ENCODE results near the gene SHPK.

Gene SHPK, protein sequence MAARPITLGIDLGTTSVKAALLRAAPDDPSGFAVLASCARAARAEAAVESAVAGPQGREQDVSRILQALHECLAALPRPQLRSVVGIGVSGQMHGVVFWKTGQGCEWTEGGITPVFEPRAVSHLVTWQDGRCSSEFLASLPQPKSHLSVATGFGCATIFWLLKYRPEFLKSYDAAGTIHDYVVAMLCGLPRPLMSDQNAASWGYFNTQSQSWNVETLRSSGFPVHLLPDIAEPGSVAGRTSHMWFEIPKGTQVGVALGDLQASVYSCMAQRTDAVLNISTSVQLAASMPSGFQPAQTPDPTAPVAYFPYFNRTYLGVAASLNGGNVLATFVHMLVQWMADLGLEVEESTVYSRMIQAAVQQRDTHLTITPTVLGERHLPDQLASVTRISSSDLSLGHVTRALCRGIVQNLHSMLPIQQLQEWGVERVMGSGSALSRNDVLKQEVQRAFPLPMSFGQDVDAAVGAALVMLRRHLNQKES

GRCh38 chr17:3636154-3636907 is at the start of gene SHPK, which contains the start of gene CTNS:
Gene SHPK, minus strand, starts transcription at chr17:3636250. Its CDS starts 31 bp downstream, at chr17:3636219.
Gene CTNS, plus strand, starts transcription at chr17:3636760. Its CDS starts 3,447 bp downstream, at chr17:3640207.
- peak; percentile 98 for DNase-seq (ENCODE audit: low read depth)

DNA sequence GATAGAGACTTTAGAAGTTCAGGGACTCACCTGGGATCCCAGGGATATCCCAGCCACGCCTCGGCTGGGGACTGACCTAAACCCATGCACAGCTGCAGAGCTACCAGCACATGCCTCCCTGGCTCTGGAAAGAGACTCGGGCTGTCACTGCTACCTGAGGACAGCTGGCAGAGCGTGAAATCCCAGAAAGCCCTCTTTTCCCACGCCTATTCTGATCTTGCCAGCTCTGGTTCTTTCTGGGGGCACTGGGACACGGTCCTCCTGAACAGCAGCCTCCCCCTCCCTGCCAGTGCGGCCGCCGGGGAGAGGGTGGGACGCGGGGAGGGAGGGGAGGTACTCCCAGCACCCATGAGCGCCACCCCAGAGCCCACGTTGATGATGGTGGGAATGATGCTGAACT is 49.1 kb upstream of the SHPK start:
- DNase-seq (ENCODE audit: low read depth), result no peak

DNA sequence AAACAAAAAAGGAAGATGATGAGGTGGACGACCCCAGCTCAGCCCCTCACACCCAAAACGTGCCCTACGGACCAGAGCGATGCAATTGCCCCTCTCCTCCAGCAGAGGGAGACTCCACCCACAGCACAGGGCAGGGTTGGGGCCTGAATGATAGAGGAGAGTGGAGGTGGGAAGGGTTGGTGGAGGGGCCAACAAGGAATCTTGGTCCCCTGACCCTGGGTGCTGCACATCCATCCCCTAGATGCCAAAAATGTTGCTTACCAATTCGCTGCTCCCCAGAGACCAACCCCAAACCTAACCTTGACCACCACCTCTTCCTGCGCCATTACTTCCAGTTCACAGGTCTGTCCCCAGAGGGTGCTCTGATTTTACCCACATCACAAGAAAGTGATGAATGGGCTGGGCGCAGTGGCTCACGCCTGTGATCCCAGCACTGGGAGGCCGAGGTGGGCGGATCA is 47.0 kb upstream of the SHPK start:
- DNase-seq (ENCODE audit: low read depth), result peak; percentile 39

DNA sequence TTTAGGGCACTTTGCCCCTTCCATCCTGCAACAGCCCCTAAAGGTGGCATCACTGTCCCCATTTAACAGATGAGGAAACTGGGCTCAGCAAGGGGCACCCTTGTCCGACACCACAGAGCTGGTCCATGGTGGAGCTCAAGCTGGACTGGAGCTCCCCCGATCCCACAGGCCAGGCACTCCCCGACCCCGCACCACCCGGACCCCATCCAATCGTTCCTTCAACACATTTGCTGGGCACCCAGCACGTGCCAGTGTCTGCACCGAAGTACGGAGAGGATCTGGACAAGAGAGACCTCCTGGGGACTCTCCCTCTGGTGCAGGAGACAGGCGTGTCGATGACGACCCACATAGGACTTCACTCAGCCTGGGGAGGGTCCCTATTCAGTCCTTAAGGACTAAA is 46.0 kb upstream of the SHPK start:
- no peak for DNase-seq (ENCODE audit: low read depth)

- DNase-seq (ENCODE audit: low read depth), result no peak
Observed at GRCh38 chr17:3681565-3681964, 45.5 kb upstream of the SHPK start.

GRCh38 chr17:3681057-3681456 is 45.0 kb upstream of the SHPK start:
- DNase-seq (ENCODE audit: low read depth), result no peak

DNA sequence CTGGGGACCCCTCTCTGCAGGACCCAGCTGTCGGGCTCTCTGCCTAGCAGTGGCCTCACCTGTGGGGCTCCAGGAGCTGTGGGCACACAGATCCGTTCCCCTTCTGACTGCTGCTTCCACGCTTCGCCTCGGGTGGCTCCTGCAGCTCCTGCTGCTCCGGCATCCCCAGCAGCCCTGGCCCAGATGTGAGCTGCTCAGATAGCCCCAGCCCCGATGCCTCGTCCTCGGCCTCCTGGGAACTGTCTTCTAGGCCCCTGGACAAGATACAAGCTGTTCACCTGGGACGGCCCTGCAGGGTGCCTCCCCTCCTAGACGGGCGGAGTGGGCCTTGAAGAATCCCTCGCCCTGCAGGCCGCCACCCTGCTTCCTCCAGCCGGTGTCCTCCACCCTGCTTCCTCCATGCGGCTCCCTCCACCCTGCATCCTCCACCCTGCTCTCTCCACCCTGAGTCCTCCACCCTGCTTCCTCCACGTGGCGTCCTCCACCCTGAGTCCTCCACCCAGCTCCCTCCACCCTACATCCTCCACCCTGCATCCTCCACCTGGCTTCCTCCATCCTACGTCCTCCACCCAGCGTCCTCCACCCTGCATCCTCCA is 43.6 kb upstream of the SHPK start:
- no peak for DNase-seq (ENCODE audit: low read depth)

DNA sequence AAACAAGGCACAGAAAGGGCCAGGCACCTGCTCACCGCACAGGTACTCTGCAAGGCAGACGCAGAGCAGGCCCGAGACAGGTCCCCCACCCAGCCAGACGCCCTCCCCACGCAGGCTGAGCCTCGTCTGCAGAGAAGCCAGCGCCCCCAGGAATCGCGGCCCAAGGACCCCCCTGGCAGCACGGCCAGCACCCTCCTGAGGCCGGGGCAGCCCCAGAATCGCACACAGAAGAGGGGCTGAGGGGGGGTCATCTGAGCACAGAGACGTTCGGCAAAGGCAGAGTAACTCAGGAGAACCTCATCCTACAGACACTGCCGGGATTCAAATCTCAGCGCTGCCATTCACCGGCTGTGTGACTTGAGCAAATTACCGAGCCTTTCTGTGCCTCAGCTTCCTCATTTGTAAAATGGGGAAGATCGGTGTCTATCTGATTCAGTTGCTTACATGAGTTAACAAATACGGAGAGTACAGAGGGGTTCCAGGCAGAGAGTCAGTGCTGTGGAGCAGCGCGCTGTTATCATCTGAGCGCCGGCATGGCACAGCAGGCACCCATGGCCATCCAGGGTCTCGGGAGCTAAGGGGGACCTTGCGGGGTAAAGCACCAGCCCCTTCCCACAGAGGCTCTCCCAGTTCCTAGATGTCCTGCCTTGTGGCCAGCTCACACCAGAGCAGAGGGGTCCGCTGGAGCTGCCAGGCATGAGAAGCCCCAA is 42.9 kb upstream of the SHPK start:
- no peak for DNase-seq (ENCODE audit: low read depth)

GRCh38 chr17:3678095-3678820 is 42.2 kb upstream of the SHPK start:
- DNase-seq (ENCODE audit: low read depth), result no peak

- no peak for DNase-seq (ENCODE audit: low read depth)
Observed at GRCh38 chr17:3675886-3676285, 39.8 kb upstream of the SHPK start.

GRCh38 chr17:3672571-3672970 is 36.5 kb upstream of the SHPK start:
- no peak for DNase-seq (ENCODE audit: low read depth)

- DNase-seq (ENCODE audit: low read depth), result no peak
Observed at GRCh38 chr17:3669548-3669947, 33.5 kb upstream of the SHPK start.

GRCh38 chr17:3669085-3669347 is 33.0 kb upstream of the SHPK start:
- no peak for DNase-seq (ENCODE audit: low read depth)

DNA sequence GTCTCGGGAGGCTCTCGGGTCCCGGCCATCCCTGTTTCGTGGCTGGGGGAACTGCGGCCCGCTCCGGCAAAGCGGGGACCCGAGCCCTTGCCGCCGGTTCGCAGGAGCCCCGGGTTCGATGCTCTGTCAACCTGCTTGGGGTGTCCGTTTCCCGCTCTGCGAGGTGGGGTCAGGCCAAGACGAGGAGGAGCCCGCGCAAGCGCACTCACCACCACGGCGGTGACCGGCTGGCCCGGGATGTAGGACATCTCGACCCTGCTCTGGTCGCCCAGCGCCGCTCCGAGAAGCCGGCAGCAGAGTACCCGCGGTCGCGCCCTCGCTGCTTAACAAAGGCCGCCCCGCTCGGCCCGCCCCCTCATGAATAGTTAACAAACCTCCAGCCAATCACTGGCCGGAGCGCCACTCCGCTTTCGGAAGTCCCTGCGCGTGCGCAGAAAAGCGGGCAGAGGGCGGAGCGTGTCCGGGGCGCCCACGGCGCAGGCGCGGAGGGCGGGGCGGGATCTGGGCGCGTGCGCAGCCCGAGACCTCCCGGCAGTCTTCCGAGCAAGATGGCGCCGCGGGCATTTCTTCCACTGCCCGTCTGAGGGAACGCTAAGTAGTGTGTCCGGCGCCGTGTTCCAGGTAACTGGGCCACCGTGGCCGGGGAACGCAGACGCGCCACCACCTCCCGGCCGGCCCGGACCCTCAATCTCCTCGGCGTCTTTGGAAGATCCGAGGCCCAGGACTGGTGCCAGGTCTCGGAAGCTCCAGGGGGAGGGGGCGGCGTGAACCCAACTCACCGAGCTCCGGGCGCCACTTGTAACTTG is 32.4 kb upstream of the SHPK start, which contains the start of the genes EMC6 and TAX1BP3:
TSS of gene EMC6 (plus strand) at position 534 of the 806 bp plus-strand sequence. CDS start 335 bp downstream, outside the sequence.
TSS of gene TAX1BP3 (minus strand) at position 300 of the 806 bp plus-strand sequence. CDS start at position 248, 52 bp downstream.
- DNase-seq (ENCODE audit: low read depth), result peak; percentile 98

GRCh38 chr17:3667366-3668278 is 31.6 kb upstream of the SHPK start:
- DNase-seq (ENCODE audit: low read depth), result peak; percentile 96

GRCh38 chr17:3666516-3666915 is 30.5 kb upstream of the SHPK start:
- DNase-seq (ENCODE audit: low read depth), result no peak

DNA sequence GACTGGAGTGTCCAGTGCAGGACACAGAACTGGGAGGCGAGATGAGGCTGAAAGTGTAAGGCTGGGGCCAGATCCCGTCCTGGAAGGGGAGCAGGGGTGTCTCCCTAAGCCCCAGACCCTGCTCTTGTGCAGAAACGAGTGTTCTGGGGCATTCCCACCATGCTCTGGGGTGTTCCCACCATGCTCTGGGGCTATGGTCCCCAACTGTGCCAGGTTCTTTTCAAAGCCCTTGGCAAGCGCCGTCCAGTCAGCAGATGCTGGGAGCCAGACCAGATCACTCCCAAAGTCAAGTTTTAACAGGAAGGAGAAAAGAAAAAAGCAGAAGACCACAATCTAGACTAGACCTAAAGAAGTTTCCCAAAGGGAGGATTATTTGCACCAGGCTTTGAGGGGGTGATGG is 29.8 kb upstream of the SHPK start:
- DNase-seq (ENCODE audit: low read depth), result no peak

- no peak for DNase-seq (ENCODE audit: low read depth)
Observed at GRCh38 chr17:3663102-3664011, 27.3 kb upstream of the SHPK start.
